PC-3 (cell line): Measurements from ENCODE around the gene MGAT4B. TPM values are rescaled to one million over a fixed set of nuclear protein-coding genes. Genes with fewer than 3 reads are reported as not detected.

ENCODE experiments used
- ATAC-seq: fragments of 200-7000 bp; cut with Tn5 transposase; 2 replicates; pipeline ENCODE4 v1.9.1; 2020; ENCODE audit warnings: mild to moderate bottlenecking, moderate library complexity
- Bru-seq: library from RNA; stranded (reverse); fragments of 400-500 nt; gene quantifications from one replicate; lab custom pipeline; 2021; lab: Mats Ljungman, UMichigan
- BruChase-seq, 2 experiments: library from RNA; stranded (reverse); fragments of 400-500 nt; gene quantifications; one replicate each; lab custom pipeline; 2021; lab: Mats Ljungman, UMichigan
- BruUV-seq: library from RNA; stranded (reverse); fragments of 400-500 nt; replicated peaks from 2 replicates; lab custom pipeline; 2021; lab: Mats Ljungman, UMichigan
- CTCF ChIA-PET: fragments of 300-600 bp; sonication (Branson Sonifier 250); formaldehyde crosslinking; loops from one replicate; lab custom pipeline; 2022; ENCODE audit warnings: antibody characterized with exemption; lab: Charles Lee
- POLR2A ChIA-PET: fragments of 300-600 bp; sonication (Branson Sonifier 250); formaldehyde crosslinking; loops from one replicate; lab custom pipeline; 2022; ENCODE audit warnings: antibody characterized with exemption; ENCODE audit not compliant: unreplicated experiment; lab: Charles Lee
- DNase-seq: peaks from one replicate; pipeline ENCODE4 v3.0.0-alpha.2; 2015
- H2AFZ ChIP-seq: fragments of 300-600 bp; sonication (generic); 2 replicates; pipeline ENCODE4 v1.6.0; 2016; ENCODE audit warnings: antibody characterized with exemption, low read length
- H3F3A ChIP-seq: fragments of 300-600 bp; sonication (generic); one replicate; pipeline ENCODE4 v1.6.0; 2017; ENCODE audit warnings: antibody characterized with exemption, low read length, control low read depth, mild to moderate bottlenecking; ENCODE audit not compliant: unreplicated experiment
- H3K27ac ChIP-seq: fragments of 300-600 bp; sonication (generic); 2 replicates; pipeline ENCODE4 v1.5.1; 2016; ENCODE audit warnings: mild to moderate bottlenecking, low read length
- H3K27me3 ChIP-seq: fragments of 300-600 bp; sonication (generic); 2 replicates; pipeline ENCODE4 v1.6.1; 2016; ENCODE audit warnings: low read length, mixed read lengths
- H3K36me3 ChIP-seq: fragments of 300-600 bp; sonication (generic); 2 replicates; pipeline ENCODE4 v1.6.1; 2016; ENCODE audit warnings: low read depth, mixed run types, low read length, mixed read lengths
- H3K4me1 ChIP-seq: fragments of 300-600 bp; sonication (generic); 2 replicates; pipeline ENCODE4 v1.5.1; 2016; ENCODE audit warnings: low read length; ENCODE audit not compliant: insufficient read depth
- H3K4me2 ChIP-seq: fragments of 300-600 bp; sonication (generic); 2 replicates; pipeline ENCODE4 v1.6.0; 2016; ENCODE audit warnings: low read length
- H3K4me3 ChIP-seq: fragments of 300-600 bp; sonication (generic); 2 replicates; pipeline ENCODE4 v1.5.1; 2016; ENCODE audit warnings: mild to moderate bottlenecking, low read length, mixed read lengths
- H3K79me2 ChIP-seq: fragments of 300-600 bp; sonication (generic); 2 replicates; pipeline ENCODE4 v1.6.1; 2017; ENCODE audit warnings: low read length, mixed read lengths
- H3K9ac ChIP-seq: fragments of 300-600 bp; sonication (generic); 2 replicates; pipeline ENCODE4 v1.6.0; 2016; ENCODE audit warnings: mild to moderate bottlenecking, low read length
- H3K9me2 ChIP-seq: fragments of 300-600 bp; sonication (generic); replicated peaks from 2 replicates; pipeline ENCODE4 v1.6.1; 2016; ENCODE audit warnings: mixed run types, low read length, mixed read lengths
- H3K9me3 ChIP-seq: fragments of 300-600 bp; sonication (generic); 2 replicates; pipeline ENCODE4 v1.6.1; 2016; ENCODE audit warnings: low read length, mixed read lengths
- H4K20me1 ChIP-seq: fragments of 300-600 bp; sonication (generic); 2 replicates; pipeline ENCODE4 v1.6.1; 2016; ENCODE audit warnings: low read length, mixed read lengths
- EZH2 ChIP-seq: fragments of 300-600 bp; sonication (generic); IDR thresholded peaks from one replicate; pipeline ENCODE4 v1.6.1; 2017; ENCODE audit warnings: antibody characterized with exemption, mild to moderate bottlenecking, low read length; ENCODE audit not compliant: unreplicated experiment
- EZH2phosphoT487 ChIP-seq: fragments of 300-600 bp; sonication (generic); IDR thresholded peaks from 2 replicates; pipeline ENCODE4 v1.6.1; 2018; ENCODE audit warnings: mild to moderate bottlenecking, antibody characterized with exemption, low read length, borderline replicate concordance
- intact Hi-C: fragments of 100-400 bp; cut with micrococcal nuclease; formaldehyde crosslinking; loops from 2 replicates; pipeline ENCODE4 v1.9.0; 2023
- long read RNA-seq: library from polyadenylated mRNA; unstranded; transcript quantifications from one replicate; pipeline ENCODE4 v2.0.0, GENCODE V29; 2021; ENCODE audit not compliant: unreplicated experiment
- total RNA-seq: library from RNA; depleted of rRNA; stranded (reverse); fragments of >200 nt; gene quantifications from 2 replicates; pipeline ENCODE4 v1.2.3, GENCODE V29; 2014; rRNA removed
- TF ChIP-seq, protein P1 (sequence below): fragments of 300-600 bp; sonication (generic); conservative IDR thresholded peaks from 2 replicates; pipeline ENCODE4 v1.5.1; 2017; ENCODE audit warnings: antibody characterized with exemption, low read depth, mild to moderate bottlenecking, low read length

The MGAT4B gene
- total RNA-seq (88.9 and 113 TPM in 2 replicates), Bru-seq, nascent RNA (percentile 74 among the genes with signal in this experiment), BruChase-seq, experiment 1, labeled RNA remaining after a 6-hour chase (percentile 90 among the genes with signal in this experiment), BruChase-seq, experiment 2, labeled RNA remaining after a 2-hour chase (percentile 91 among the genes with signal in this experiment)
- long read RNA-seq, transcript MGAT4B-201 (15 exons, 2,446 nt) = major isoform, 137 of 228 reads
- long read RNA-seq, transcript MGAT4B-202 (14 exons, 3,027 nt) = minor isoform, 8 of 228 reads
- long read RNA-seq, partial matches to known transcripts = 59 of 228 reads
- long read RNA-seq, other reads (novel, unspliced or antisense) = 24 of 228 reads

DNA sequence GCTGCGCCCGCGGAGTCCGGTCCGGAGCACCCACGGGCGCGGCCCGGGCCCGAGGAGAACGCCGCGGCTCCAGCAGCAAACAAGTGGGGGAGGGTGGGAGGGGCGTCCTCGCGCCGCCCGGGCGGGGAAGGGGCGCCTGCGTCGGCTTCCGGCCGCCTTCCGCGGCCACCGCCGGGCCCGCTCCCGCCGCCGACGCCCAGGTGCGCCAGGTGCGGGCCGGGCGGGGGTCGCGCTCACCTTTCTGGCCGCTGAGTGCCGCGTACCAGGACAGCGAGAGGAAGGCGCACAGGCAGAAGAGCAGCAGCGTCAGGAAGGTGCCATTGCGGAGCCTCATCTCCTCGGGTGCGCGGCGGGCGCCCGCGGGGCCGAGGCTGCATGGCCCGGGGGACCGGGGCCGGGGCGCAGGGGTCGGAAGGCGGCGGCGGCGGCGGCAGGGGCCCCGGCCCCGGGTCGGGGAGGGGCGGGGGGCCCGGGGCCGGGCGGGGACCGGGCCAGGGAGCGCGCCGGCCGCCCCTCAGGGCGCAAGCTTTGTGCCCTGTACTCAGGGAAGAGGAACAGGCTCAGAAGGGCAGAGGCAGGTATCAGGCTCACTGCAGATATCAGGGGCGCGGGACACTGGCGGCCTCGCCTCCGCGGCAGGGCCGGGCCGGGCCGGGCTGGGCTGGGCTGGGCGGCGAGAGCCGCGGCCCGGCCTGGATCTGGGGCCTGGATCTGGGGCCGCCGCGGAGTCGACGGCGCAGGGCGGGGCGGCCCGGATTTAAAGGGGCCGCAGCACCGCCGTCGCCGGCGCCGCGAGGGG is at the start of gene MGAT4B:
Gene MGAT4B, minus strand, starts transcription at position 617 of the 799 bp plus-strand sequence. Its CDS starts 283 bp downstream, at position 334.
- ChIA-PET CTCF (interaction anchor here (0.6 kb wide), 1 partner anchor 98 kb away, joined by 4 read pairs; no protein-coding TSS in a partner anchor), POLR2A (no interaction called here)
- H3F3A ChIP-seq = no peaks in the 10 kb centered on the region
- no peaks in the 10 kb centered on the region for H3K9me2 ChIP-seq
- intact Hi-C loops = loop anchor here (1.0 to 5.0 kb wide), 3 partner anchors 12 to 74 kb away; partner anchors contain the start of genes MAML1 and MRNIP
- H4K20me1 ChIP-seq = peaks cover 5% of the 10 kb centered on the region
- peak within 1 kb of the TSS; percentile 86 for H3K4me3 ChIP-seq
- no TSS peak for BruUV-seq
- peak within 1 kb of the TSS; percentile 71 for H2AFZ ChIP-seq
- peak within 1 kb of the TSS; percentile 97 for H3K4me2 ChIP-seq
- H3K27ac ChIP-seq = peak within 1 kb of the TSS; percentile 30; the same call in 1 of the 2 replicates
- ATAC-seq (peak; percentile 74), DNase-seq (peak; percentile 74)
- H3K27me3 ChIP-seq = no peaks in the 10 kb centered on the region
- H3K79me2 ChIP-seq = peaks cover 56% of the 10 kb centered on the region
- no peaks in the 10 kb centered on the region for H3K9me3 ChIP-seq
- H3K9ac ChIP-seq = peak within 1 kb of the TSS; percentile 86
- peaks cover 31% of the 10 kb centered on the region for H3K4me1 ChIP-seq
- no peaks in the 10 kb centered on the region for H3K36me3 ChIP-seq
- TF ChIP-seq EZH2phosphoT487 (no peak), EZH2 (no peak)
- TF ChIP-seq, protein P1, sequence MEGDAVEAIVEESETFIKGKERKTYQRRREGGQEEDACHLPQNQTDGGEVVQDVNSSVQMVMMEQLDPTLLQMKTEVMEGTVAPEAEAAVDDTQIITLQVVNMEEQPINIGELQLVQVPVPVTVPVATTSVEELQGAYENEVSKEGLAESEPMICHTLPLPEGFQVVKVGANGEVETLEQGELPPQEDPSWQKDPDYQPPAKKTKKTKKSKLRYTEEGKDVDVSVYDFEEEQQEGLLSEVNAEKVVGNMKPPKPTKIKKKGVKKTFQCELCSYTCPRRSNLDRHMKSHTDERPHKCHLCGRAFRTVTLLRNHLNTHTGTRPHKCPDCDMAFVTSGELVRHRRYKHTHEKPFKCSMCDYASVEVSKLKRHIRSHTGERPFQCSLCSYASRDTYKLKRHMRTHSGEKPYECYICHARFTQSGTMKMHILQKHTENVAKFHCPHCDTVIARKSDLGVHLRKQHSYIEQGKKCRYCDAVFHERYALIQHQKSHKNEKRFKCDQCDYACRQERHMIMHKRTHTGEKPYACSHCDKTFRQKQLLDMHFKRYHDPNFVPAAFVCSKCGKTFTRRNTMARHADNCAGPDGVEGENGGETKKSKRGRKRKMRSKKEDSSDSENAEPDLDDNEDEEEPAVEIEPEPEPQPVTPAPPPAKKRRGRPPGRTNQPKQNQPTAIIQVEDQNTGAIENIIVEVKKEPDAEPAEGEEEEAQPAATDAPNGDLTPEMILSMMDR = no peak

DNA sequence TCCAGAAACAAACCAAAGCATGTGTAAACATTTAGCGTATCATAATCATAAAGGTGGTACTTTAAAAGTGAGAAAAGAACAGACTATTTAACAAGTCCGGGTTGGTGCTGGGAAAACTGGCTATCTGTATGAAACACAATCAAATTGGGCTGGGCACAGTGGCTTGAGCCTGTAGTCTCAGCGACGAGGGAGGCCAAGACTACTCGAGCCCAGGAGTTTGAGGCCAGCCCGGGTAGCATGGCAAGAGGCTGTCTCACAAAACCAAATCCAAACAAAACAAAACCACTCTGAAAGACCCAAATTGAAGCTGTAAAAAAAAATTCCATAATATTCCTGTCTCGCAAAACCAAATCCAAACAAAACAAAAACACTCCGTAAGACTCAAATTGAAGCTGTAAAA is 47.7 kb upstream of the MGAT4B start:
- intact Hi-C loops = no loop called here

DNA sequence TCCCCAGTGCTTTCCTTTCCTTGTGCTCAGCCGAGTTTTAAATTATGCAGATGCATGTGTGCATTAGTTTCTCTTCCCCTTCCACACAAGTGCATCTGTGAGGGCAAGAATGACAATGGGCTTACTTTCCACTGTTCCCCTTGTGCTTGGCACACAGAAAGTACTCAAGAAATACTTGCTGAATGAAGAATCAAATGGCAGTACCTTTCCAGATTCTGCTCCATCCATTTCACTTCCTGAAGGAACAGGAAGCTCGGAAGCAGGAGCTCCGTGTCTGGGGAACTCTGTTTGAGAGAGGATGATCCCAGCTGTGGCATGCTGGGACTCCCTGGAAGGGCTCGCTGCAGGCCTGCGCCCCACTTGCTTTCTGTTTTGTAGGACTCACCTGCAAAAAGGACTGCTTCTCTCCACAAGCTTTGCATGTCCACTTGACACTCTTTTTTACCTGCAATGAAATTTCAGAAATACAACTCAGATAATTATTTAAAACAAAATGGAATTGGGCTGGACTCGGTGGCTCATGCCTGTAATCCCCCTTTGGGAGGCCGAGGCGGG is 46.4 kb upstream of the MGAT4B start:
- Histone ChIP-seq H2AFZ (no peak overlapping the region), H3K27me3 (no peaks in the 10 kb centered on the region), H3K27ac (no peak overlapping the region), H3K79me2 (peaks cover 27% of the 10 kb centered on the region), H3K4me3 (no peak overlapping the region), H3K9ac (no peak overlapping the region), H3K4me2 (no peak overlapping the region), H3K36me3 (no peaks in the 10 kb centered on the region), H3F3A (no peaks in the 10 kb centered on the region), H3K4me1 (no peaks in the 10 kb centered on the region), H3K9me3 (no peaks in the 10 kb centered on the region), H3K9me2 (no peaks in the 10 kb centered on the region), H4K20me1 (no peaks in the 10 kb centered on the region)
- ATAC-seq (no peak), DNase-seq (no peak)
- no TSS peak for BruUV-seq
- no peak for TF ChIP-seq EZH2phosphoT487
- TF ChIP-seq, protein P1 = no peak
- intact Hi-C loops = no loop called here
- ChIA-PET CTCF (no interaction called here), POLR2A (no interaction called here)

More for the DNA sequence above, 47.7 kb upstream of the MGAT4B start:
- Histone ChIP-seq H4K20me1 (no peaks in the 10 kb centered on the region), H3K4me1 (no peaks in the 10 kb centered on the region), H3K27ac (no peak overlapping the region), H3K36me3 (no peaks in the 10 kb centered on the region), H3K9me2 (no peaks in the 10 kb centered on the region), H3K79me2 (peaks cover 30% of the 10 kb centered on the region), H3K4me2 (no peak overlapping the region), H3K9me3 (no peaks in the 10 kb centered on the region), H3K9ac (no peak overlapping the region), H3K4me3 (no peak overlapping the region), H3F3A (no peaks in the 10 kb centered on the region), H3K27me3 (no peaks in the 10 kb centered on the region), H2AFZ (no peak overlapping the region)
- DNase-seq (no peak), ATAC-seq (no peak)
- CTCF ChIA-PET = no interaction called here
- no TSS peak for BruUV-seq
- POLR2A ChIA-PET = no interaction called here
- no peak for TF ChIP-seq EZH2
- no peak for TF ChIP-seq EZH2phosphoT487
